Body of pancreas (tissue), 4 donors: ENCODE measurements around the gene SPTBN2. TPM values are rescaled to one million over a fixed set of nuclear protein-coding genes. Genes with fewer than 3 reads are reported as not detected.

Source experiments
- ATAC-seq: fragments of 150-250 bp; one replicate; pipeline ENCODE4 v1.9.1; 2016
- DNase-seq, 4 donors: peaks; one replicate each; pipeline ENCODE4 v3.0.0-alpha.2; 2019
- H3K27ac ChIP-seq, 4 donors: fragments of 200-600 bp; sonication (generic); 1 replicate in 3 of 4; 2 replicates in 1 of 4; pipeline versions ENCODE4 v1.5.1 to v1.6.1; 2016 to 2019; ENCODE audit warnings: mild to moderate bottlenecking in 1 of 4, mixed read lengths in 1 of 4, moderate library complexity in 1 of 4
- H3K27me3 ChIP-seq, 2 donors: fragments of 200-600 bp; sonication (generic); one replicate each; pipeline ENCODE4 v1.6.0; 2016; ENCODE audit warnings: mild to moderate bottlenecking in 1 of 2
- H3K36me3 ChIP-seq, 2 donors: fragments of 200-600 bp; sonication (generic); replicated peaks in 1 of 2; 2 replicates each; pipeline ENCODE4 v1.5.1; 2016; ENCODE audit warnings: low read depth in 2 of 2; ENCODE audit not compliant: insufficient read depth in 1 of 2
- H3K4me1 ChIP-seq: fragments of 200-600 bp; sonication (generic); one replicate; pipeline ENCODE4 v1.6.0; 2016
- H3K4me3 ChIP-seq, 2 donors: fragments of 200-600 bp; sonication (generic); 1 replicate in 1 of 2; 2 replicates in 1 of 2; pipeline ENCODE4 v1.5.1; 2016 to 2019
- H3K9me3 ChIP-seq, 3 donors: fragments of 200-600 bp; sonication (generic); 1 replicate in 2 of 3; 2 replicates in 1 of 3; pipeline ENCODE4 v1.5.1; 2016
- CTCF ChIP-seq, 7 experiments: fragments of 450-650 bp in 4 of 7; fragments of 200-600 bp in 3 of 7; sonication (generic) in 3 of 7; IDR thresholded peaks; one replicate each; pipeline ENCODE4 v1.5.1; 2016 to 2019; ENCODE audit warnings: antibody characterized with exemption in 7 of 7
- POLR2A ChIP-seq, 3 donors: fragments of 450-650 bp; IDR thresholded peaks; one replicate each; pipeline ENCODE4 v1.6.1; 2016; ENCODE audit warnings: antibody characterized with exemption in 3 of 3, mild to moderate bottlenecking in 2 of 3
- WGBS, 2 donors: methylation state at CpG; one replicate each; pipeline ENCODE4 v1.1.5; 2017; 5-methylcytosine and 5-hydroxymethylcytosine counted together
- intact Hi-C: fragments of 100-400 bp; cut with DNase I; formaldehyde crosslinking; loops from one replicate; pipeline ENCODE4 v1.15.1; 2023
- total RNA-seq, 2 donors: library from RNA; depleted of rRNA; stranded (reverse); fragments of >200 nt; gene quantifications; one replicate each; pipeline ENCODE4 v1.1.0, GENCODE V29; 2016

Gene SPTBN2
- total RNA-seq, 2 donors from 2014 or later, result 40.0 to 52.1 TPM

GRCh38 chr11:66715346-66716085 is 13.5 kb downstream of the SPTBN2 start:
- Histone ChIP-seq H3K27me3 (no peaks in the 10 kb centered on the region), H3K36me3 (peaks cover 0 to 6% of the 10 kb centered on the region in 2 donors), H3K27ac (no peak overlapping the region), H3K4me1 (peaks cover 35% of the 10 kb centered on the region), H3K4me3 (no peak overlapping the region), H3K9me3 (no peaks in the 10 kb centered on the region)
- intact Hi-C loops, result no loop called here
- no peak for DNase-seq
- WGBS, 2 donors, result 86 to 87% methylated on average over 16 to 19 of the region's 19 CpGs
- TF ChIP-seq CTCF (IDR thresholded peaks at IDR 0.05), result no peak
- TF ChIP-seq POLR2A (IDR thresholded peaks at IDR 0.05), result no peak
- ATAC-seq, result no peak

GRCh38 chr11:66713746-66714480 is 15.1 kb downstream of the SPTBN2 start:
- Histone ChIP-seq H3K27me3 (no peaks in the 10 kb centered on the region), H3K36me3 (peaks cover 0 to 8% of the 10 kb centered on the region in 2 donors), H3K4me1 (peaks cover 19% of the 10 kb centered on the region), H3K4me3 (no peak overlapping the region), H3K27ac (no peak overlapping the region), H3K9me3 (no peaks in the 10 kb centered on the region)
- DNase-seq (no peak), ATAC-seq (no peak)
- intact Hi-C loops, result no loop called here
- no peak for TF ChIP-seq POLR2A (IDR thresholded peaks at IDR 0.05)
- no peak for TF ChIP-seq CTCF (IDR thresholded peaks at IDR 0.05)
- 79 to 81% methylated on average over 11 to 12 of the region's 12 CpGs for WGBS, 2 donors

- peaks cover 0 to 11% of the 10 kb centered on the region in 2 donors for H3K36me3 ChIP-seq
- TF ChIP-seq CTCF (IDR thresholded peaks at IDR 0.05) (no peak), POLR2A (IDR thresholded peaks at IDR 0.05) (no peak)
- intact Hi-C loops, result no loop called here
- H3K4me3 ChIP-seq, result no peak overlapping the region
- H3K27ac ChIP-seq, result no peak overlapping the region
- no peak for ATAC-seq
- DNase-seq, result no peak
- 92 to 93% methylated on average over 6 to 15 of the region's 15 CpGs for WGBS, 2 donors
- no peaks in the 10 kb centered on the region for H3K9me3 ChIP-seq
- H3K27me3 ChIP-seq, result no peaks in the 10 kb centered on the region
- no peaks in the 10 kb centered on the region for H3K4me1 ChIP-seq
Observed at GRCh38 chr11:66710384-66710930, 18.6 kb downstream of the SPTBN2 start.

- 84 to 86% methylated on average over 14 of the region's 14 CpGs for WGBS, 2 donors
- H3K4me3 ChIP-seq, result no peak overlapping the region
- intact Hi-C loops, result no loop called here
- TF ChIP-seq CTCF (IDR thresholded peaks at IDR 0.05) (no peak), POLR2A (IDR thresholded peaks at IDR 0.05) (no peak)
- H3K36me3 ChIP-seq, result peaks cover 0 to 10% of the 10 kb centered on the region in 2 donors
- H3K9me3 ChIP-seq, result no peaks in the 10 kb centered on the region
- ATAC-seq, result no peak
- H3K27ac ChIP-seq, result no peak overlapping the region
- H3K27me3 ChIP-seq, result no peaks in the 10 kb centered on the region
- no peak for DNase-seq
- no peaks in the 10 kb centered on the region for H3K4me1 ChIP-seq
Observed at GRCh38 chr11:66708701-66709100, 20.3 kb downstream of the SPTBN2 start.
